HG03432 (cell line): ENCODE measurements around the gene HOXB8.

Experiments
- ATAC-seq: cut with Tn5 transposase; IDR thresholded peaks from one replicate; pipeline ENCODE4 v1.9.1; 2021; ENCODE audit warnings: mild to moderate bottlenecking, moderate library complexity; ENCODE audit not compliant: unreplicated experiment

HOXB8 gene

GRCh38 chr17:48596735-48597527, 18.2 kb downstream of the HOXB8 start:
- no peak for ATAC-seq

- no peak for ATAC-seq
These were observed 18.9 kb downstream of the HOXB8 start for GRCh38 chr17:48596000-48596734.

- no peak for ATAC-seq
These were observed 19.7 kb downstream of the HOXB8 start for GRCh38 chr17:48595278-48595999.

- no peak for ATAC-seq
These were observed 20.4 kb downstream of the HOXB8 start for GRCh38 chr17:48594538-48595277.

GRCh38 chr17:48593840-48594537, 21.1 kb downstream of the HOXB8 start:
- ATAC-seq: no peak

- no peak for ATAC-seq
These were observed 21.8 kb downstream of the HOXB8 start, which contains the start of gene HOXB5 for GRCh38 chr17:48593126-48593829. TSS of gene HOXB5 (minus strand) at chr17:48593779. CDS start at chr17:48593682, 97 bp downstream.

GRCh38 chr17:48592577-48592976, 22.5 kb downstream of the HOXB8 start:
- ATAC-seq: no peak

GRCh38 chr17:48592057-48592514, 23.0 kb downstream of the HOXB8 start:
- ATAC-seq: no peak

GRCh38 chr17:48591255-48592056, 23.6 kb downstream of the HOXB8 start:
- no peak for ATAC-seq

GRCh38 chr17:48590607-48591161, 24.4 kb downstream of the HOXB8 start:
- no peak for ATAC-seq

GRCh38 chr17:48589831-48590606, 25.1 kb downstream of the HOXB8 start, which contains the start of gene HOXB3:
TSS of gene HOXB3 (minus strand) at chr17:48590241. CDS start at chr17:48552474, 37,767 bp downstream.
- ATAC-seq: no peak

GRCh38 chr17:48589060-48589830, 25.8 kb downstream of the HOXB8 start:
- ATAC-seq: no peak

GRCh38 chr17:48588528-48588927, 26.6 kb downstream of the HOXB8 start:
- no peak for ATAC-seq

- no peak for ATAC-seq
These were observed 27.0 kb downstream of the HOXB8 start for GRCh38 chr17:48588074-48588415.

- no peak for ATAC-seq
These were observed 27.6 kb downstream of the HOXB8 start for GRCh38 chr17:48587276-48588073.
